SW 1271 (cell line): ENCODE results near the gene GLS.
"Not testable (repeated sequence)": the region's sequence is repeated elsewhere in the genome, so short reads cannot be mapped to it uniquely, and the experiment has no call there.

ENCODE experiments used
- DNase-seq, 2 experiments: peaks; one replicate each; lab custom pipeline; 2025; lab: John Stamatoyannopoulos, UW

The GLS gene

DNA sequence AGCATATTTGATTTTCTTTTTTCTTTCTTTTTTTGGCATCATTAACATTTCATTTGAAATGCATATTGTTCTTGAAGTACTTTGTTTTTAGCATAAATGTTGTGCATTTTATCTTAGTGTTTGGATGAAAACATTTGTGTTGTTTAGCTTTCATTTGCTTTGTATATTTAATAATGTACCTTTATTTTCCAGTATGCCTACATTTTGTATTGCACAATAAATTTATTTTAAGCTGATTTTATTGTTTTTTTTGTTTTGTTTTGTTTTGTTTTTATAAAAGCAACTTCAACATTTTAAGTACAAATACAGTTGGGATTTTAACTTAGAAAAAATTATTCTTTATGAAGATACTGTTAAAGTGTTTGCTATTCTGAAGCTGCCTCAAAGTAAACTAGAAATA lies 54.4 kb downstream of the GLS start:
- no peak for DNase-seq

DNA sequence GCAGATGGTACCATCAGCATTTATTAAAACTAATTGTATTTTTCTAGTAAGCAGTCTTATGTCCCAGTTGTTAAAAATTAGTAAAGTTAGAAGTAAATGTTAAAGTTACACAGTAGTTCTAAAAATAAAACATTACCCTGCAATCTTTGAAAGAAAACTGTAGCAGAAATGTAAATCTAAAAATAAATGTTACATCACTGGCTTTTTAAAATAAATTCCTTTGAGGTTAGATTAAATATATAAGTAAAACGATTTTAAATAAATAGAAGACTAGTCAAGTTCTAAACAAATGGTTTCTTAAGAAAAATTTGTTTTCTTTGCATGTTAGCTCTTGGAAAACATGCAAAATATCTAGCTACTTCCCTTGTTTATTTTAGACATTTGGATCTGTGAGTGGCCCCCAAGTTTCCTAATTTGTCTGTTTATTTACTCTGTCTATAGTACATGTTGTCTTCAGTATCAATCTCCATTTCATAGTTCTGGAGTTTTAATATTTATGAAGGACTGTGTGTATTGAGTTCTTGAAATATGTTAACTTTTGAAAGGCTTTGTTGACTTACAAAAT lies 58.2 kb downstream of the GLS start:
- no peak for DNase-seq

DNA sequence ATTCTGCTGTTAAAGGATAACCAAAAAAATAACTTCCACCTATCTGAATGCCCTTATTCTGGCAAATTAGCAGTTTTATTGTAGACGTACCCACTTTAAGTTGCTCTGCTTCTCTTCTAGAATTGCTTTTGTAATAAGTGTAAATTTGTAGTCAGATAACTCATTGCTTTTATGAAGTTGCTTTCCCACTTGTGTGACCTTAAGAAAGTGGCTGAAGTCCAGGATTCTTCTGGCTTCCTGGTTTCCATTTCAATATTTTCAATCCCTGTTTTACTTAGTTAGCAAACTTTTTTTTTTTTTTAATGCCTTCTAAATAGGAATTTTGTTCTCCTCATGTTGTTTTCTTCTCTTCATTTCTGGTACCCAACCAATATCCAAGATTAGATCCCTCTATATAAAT lies 59.8 kb downstream of the GLS start:
- DNase-seq: no peak

DNA sequence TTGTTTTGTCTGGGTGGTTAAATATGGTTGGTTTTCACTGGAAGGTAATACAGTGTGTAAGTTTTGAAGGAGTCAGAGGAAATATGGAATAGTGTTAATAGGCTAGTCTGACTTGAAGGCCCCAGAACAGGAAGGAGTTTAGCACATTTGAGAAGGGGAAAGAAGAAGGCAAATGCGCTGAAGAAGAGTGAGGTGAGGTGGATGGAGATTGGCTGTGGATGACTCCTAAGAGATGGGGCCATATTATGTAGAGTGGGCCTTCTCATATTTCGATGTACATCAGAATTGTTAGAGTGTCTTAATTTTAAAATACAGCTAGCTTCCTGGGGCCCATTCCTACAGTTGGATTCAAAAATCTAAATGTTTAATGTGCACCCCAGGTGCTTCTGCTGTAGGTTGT lies 61.0 kb downstream of the GLS start:
- DNase-seq: no peak

DNA sequence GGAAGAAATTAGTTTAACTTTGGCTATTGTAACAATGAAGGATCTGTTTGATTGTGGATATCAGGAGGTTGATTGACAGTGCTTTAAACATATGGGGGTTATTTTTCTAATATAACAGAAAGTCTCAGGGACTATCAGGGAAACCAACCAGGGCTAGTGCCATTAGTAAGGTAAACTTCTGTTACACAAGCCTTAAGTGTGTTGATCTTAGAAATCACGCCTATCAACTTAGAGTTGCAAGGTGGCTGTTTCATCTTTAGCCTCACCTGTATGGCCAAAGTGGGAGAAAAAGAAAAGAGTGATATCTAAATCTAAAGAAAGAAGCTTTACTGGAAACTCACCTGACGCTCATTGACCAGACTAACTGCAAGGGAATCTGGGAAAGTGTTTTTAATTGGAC lies 62.1 kb downstream of the GLS start:
- no peak for DNase-seq

DNA sequence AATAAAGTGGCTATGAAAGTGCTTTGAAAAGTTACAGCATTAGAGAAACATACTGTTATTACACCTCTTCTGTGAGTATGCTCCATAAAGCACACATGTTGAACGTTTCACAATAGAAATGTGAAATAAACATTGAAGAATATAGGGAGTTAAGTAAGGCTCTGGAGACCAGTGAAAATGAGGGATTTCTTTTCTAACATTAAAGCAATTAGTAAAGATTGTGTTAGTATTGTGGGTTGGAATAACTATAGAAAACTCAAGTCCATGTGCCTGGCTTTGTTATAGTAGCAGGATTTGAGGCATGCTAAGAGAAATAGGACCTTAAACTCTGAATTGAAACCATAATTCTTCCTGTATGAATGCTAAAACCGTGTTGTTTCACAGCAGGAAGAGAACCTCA lies 63.1 kb downstream of the GLS start:
- DNase-seq: no peak

DNA sequence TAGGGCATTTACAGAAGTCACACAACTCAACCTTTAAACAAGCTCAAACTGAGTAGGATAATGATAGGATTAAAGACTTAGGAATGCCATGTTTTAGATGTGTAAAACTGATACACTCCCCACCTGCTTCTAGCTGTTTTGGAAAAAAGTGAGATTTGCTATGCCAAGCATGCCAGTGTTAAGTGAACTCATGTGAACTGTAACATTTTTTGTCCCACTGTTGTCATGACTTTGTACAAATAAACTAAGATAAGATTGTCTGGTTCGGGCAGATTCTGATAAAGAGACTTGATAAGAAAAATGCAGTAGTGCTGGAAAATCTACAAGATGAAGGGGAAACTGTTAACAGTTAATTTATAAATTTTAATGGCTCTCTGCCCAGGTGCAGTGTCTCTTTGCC lies 66.5 kb downstream of the GLS start:
- peak in 1 of 2 experiments; percentile 25 for DNase-seq

DNA sequence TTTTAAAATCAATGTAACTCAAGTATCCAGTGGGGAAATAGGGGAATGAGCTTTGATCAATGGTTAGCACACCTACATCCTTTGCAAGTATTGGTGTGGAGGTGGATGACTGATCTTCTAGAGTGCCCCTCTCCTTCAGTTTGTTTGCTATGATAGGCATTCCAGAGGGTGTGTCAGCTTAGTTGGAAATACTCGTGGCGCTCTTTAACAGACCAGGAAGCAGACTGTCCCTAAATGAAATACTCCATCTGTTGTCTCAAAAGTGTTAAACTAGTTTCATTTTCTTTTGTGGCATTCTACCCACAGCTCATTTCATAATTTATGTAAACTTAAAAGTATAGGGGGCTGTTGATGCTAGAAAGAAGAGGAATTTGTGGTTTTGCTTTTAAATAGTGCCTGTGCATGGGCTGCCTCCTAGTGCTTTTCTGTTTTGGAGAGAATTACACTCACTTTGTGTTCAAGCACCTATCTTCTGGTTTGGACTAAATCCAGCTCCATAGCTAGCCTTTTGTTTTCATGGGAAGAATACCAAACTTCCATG lies 67.2 kb downstream of the GLS start:
- DNase-seq: peak in 1 of 2 experiments; percentile 46

DNA sequence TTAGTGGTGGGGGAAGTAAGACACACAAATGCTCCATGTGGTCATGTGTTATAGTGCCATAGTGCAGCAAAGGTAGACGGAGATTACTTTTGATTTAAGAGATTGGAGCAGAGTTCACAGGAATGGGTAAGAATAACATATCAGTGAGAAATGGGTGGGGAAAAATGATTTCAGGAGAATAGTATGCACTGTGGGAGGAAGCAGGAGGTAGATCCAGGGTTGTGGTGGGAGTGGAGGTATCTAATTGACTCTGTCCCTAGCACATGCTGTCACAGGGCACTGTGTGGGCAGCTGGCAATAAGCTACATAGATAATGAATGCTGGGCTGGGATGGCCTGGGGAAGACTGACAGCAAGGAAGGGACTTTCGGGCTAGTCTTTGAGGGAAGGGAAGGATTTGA lies 68.0 kb downstream of the GLS start:
- DNase-seq: peak in 1 of 2 experiments; percentile 30

DNA sequence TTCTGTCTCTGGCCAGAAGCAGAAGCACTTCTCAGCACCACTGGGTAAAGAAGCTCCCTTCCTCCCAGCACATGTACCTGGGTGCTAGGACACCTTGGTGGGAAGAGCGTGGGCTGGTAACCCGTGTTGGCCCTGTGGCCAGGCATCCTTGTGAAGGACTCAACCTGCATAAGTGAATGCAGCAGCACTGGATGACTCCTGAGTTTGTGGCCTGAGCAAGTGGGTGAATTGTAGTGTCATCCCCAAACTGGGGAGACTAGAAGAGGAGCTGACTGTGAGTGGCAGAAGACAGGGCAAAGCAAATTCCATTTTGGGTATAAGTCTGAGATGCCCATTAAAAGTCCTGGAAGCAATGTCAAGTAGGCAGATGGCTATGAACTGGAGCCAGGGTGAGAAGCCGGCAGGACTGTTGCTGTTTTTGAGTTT lies 70.0 kb downstream of the GLS start:
- DNase-seq: no peak

DNA sequence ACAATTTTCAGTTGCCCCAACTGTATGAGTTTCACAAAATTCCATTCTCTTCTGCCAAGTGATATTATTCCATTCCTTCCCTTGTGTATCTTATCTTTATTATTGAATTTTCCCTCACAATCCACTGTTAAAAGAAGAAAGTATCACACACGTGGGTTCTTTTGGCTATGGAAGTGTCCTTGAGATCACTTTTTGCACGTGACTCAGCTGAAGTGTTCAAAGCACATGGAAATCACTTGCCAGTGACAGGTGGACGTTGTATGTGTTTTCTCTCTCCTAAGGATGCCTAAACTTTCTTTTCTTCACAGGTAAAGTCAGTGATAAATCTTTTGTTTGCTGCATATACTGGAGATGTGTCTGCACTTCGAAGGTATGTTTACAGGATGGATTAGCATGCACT lies 72.6 kb downstream of the GLS start:
- DNase-seq: no peak

DNA sequence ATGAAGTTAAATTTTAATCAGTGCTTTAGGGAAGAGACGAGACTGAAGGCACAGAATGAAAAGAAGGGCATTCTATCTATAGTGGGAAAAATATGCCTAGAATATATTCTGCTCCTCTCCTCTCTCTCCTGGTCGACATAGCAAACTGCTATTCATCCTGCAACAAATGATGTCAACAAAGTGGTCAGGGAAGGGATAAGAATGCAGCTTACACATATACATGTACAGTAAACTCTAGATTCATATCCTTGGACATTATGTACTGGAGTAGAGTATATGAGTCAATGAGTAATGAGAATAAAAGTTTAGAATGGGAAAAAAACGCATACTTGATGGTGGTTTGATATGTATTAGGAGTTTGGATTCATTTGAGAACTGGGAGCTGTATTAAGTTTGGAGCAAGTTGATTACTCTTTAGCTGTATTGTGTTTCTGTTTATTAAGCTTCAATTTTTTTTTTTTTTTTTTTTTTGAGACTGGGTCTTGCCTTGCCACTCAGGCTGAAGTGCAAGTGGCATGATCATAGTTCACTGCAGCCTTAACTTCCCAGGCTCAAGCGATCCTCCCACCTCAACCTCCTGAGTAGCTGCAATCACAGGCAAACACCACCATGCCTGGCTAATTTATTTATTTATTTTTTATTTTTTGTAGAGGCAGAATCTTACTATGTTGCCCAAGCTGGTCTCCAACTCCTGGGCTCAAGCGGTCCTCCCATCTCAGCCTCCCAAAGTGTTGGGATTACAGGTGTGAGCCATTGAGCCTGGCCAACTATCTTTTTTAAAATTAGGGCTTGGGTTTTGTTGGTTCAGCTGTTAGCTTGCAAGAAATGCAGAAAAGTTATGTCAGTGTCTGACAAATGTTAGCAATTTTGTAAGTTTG lies 79.5 kb downstream of the GLS start:
- no peak for DNase-seq

DNA sequence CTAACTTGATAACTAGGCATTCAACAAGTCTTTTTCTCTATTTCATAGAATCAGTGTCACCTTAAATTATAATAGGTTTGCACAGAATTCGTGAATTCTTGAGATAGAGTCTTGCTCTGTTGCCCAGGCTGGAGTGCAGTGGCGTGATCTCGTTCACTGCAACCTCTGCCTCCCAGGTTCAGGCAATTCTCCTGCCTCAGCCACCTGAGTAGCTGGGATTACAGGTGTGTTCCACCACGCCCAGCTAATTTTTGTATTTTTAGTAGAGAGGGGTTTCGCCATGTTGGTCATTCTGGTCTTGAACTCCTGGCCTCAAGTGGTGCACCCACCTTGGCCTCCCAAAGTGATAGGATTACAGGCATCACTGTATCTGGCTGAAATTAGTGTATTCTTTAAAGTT lies 80.5 kb downstream of the GLS start:
- DNase-seq: not testable (repeated sequence)

DNA sequence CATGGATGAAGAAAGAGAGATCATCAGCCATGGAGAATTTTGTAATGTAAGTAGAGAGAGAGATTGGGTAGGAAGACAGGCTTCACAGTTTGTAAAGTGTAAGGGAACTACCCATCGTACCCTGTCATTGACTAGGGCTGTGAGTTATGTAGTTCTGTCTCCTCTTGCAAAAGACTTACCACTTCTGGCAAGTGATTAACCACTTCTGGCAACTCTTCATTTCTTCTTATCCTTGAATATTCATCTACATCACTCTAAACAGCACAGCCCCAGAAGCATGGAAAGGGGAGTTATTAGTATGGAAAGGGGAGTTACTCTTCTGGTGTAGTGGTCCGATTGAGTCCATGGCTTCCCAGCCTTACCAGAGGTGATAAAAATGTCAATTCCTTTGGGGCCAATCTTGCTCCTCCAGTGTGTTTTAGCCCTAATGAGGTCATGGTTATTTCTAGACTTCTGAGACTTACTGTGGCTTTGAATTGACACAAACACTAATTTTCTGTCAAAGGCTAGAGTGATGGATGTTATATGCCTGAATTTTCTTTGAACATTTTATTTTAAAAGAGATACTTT lies 81.4 kb downstream of the GLS start:
- no peak for DNase-seq

DNA sequence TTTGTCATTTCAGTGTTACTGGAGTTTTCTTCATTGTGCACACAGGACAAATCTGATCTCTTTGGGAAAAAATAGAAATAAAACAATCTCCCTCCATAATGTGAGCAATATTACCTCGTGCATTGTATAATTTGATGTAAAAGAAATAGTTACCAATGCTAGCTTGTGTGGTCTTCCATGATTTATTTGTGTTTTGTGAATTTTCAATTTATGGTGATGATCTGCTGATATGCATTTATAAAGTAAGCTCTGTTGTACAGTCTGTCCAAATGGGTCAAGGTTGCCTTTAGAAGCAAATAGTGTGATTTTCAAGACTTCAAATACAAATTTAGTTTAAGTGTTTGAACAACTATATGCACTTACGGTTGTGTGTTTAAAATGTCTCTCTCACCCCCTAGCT lies 82.5 kb downstream of the GLS start:
- DNase-seq: no peak

DNA sequence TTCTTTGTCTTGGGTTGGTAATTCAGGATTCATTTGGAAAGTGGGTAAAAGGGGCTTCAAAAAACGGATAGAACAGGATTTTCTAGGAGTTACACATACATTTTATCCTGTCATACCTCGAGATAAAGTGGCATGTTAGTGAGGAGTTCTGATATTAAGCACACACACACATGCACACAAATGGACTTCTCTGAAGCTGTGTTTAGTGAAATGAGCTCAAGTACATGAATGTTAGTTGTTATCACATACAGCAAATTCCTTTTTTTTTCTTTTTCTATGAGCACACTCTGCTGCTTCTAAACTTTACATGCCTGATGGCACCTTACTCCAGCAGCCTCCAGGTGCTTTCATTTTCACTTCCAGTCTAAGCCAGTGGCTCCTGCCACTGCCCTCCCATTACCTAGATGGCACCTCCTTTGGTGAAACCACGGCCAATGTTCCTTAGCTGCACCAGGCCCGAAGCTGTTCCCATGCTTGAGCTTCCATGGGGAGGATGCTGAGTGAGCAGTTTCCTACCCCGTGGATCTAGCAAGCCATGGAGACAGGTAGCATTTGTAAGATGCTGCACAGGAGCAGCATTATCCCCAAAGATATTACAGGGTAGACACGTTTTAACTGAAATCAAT lies 83.7 kb downstream of the GLS start:
- no peak for DNase-seq

DNA sequence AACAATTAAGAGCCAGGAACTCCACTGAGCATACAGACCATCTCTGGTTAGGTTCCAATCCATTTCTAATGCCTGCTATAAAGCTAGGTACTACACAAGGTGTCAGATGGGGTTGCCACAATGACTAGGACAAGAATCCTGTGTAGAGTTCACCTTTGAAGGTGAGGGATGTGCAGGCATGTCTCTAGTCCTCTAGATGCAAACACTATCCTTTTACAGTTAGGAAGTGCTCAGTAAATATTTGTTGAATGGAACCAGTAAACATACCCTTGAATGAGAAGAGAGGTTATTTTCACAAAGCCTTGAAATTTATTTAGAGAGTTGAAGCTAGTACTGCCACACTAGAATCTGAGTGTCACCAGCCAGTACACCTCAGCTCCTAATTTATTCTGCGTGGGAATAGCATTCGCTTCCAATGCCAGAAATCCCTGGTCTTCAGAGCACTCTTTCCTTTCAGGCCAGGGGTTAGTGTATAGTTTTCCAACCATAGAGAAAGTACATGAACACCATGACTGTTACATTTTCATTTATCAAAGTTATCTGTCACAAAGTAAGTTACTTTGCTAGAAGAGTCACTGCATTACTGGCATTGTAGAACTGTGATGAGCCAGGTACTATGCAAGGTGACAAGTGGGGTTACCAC lies 85.1 kb downstream of the GLS start:
- DNase-seq: no peak

DNA sequence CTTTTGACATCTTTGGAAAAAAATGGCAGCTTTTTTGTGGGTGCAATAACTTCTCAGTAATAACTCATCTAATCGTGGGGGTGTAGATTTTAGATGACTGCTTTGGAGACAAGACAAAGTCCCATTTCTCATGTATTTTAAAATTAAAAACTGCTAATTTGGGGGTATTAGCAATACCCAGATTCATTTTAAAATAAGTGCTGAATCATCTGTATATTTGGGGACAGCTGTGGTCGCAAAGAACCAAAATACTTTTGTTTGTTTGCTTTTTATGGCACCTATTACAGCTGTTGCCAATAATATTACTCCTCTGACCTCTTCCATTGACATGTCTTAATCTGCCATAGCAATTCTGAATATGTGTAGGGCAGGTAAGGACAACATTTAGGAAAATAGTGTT lies 87.9 kb downstream of the GLS start:
- no peak for DNase-seq

DNA sequence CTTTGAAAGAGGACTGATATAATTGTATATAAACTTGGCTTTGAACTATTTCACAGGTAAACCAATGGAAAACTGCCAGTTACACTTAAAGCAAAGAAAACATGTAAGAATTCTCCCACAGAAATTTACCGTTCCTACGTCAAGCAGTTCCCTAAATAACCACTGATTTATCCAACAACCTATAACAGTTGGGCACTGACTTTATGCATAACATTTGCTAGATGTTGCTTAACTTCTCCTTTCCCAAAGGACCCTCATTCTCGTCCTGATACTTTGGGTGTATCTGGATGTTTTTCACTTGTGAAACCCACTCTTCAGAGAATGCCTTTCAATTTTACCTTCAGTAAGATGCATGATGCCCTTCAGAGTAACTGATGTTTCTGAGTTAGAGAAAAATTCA lies 89.5 kb downstream of the GLS start:
- DNase-seq: no peak

DNA sequence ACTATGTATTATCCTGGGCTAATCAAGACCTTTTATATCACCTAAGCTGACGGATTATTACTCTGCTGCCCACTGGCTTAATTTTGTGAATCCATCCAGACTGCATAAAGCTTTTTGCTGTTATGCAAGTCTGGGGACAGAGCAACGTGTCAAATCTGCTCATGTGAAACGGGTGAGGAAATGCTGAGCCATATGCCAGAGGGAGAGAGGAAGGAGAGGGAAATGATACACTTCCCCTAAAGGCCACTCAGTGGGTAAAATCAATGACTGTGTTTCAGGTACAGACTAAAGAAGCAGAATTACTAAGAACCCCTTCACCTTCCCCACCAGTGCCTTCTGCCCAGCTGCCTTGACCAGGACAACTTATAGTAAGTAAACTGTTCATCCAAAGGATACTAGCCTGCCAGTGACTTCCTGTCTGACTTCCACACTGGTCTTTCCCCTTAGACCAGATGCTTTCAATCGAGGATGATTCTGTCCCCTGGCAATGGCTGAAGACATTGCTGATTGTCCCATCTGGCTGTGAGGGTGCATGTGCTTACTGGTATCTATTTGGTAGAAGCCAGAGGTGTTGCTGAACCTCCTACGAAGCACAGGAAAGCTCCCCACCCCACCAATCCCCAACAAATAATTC lies 90.4 kb downstream of the GLS start:
- no peak for DNase-seq

DNA sequence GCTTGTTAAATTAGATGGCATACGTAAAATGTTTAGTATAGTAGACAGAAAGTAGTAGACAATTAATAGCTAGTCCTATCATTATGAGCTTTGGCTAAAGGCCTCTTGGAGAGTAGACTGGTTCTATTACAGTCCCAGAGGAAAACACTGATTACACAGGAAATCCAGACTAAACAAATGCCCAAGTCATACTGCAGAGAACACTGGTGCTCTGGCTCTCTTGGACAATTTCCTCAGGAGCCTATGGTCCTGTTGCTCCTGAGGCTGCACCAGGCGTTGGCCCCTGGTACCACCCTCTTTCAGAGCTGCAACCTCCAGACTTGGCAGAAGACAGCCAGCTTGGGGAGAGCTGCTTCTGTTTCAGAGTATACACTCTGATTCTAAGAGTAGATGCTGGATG lies 91.6 kb downstream of the GLS start:
- DNase-seq: no peak

DNA sequence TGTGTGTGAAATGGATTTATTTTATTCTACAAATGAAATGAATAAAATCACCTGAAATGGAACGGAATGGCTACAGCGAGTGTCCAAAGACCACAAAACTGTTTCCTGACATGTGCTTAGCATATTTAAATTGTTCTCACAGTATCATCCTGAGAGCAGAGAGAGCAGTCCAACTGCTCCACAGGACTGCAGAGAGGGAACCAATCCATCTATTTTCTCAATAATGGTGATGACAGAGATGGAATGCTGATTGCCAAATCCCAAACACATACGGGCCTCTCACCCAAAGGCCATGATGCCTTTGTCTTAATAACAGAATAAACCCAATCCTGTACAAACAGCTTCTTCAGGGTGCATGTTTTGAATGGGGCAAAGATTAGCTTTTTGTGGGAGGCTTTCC lies 92.2 kb downstream of the GLS start:
- no peak for DNase-seq
